ELR (cell line): ENCODE results near the gene UROC1.

ENCODE experiments used
- DNase-seq: peaks from one replicate; pipeline ENCODE4 v3.0.0-alpha.2; 2015; ENCODE audit warnings: low read depth

Gene UROC1

DNA sequence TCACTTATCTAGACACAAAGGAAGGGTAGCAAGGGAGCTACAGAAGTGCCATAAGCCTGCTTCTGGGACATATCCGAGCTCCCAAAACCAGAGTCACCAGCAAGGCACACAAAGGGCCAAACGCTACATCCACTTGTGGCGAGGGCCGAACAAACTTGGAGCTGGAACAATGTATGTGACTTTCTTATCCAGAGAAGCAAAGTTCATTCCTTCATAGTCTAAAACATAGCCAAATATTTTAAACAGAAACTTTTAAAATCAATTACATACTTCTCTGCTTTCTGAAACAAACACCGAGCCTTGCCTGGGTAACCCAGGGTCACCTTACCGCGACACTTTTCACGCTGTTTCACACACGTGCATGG is 57.8 kb downstream of the UROC1 start:
- no peak for DNase-seq

- no peak for DNase-seq
Observed at GRCh38 chr3:126459111-126459762, 58.3 kb downstream of the UROC1 start.

GRCh38 chr3:126456766-126457388 is 60.7 kb downstream of the UROC1 start:
- no peak for DNase-seq

DNA sequence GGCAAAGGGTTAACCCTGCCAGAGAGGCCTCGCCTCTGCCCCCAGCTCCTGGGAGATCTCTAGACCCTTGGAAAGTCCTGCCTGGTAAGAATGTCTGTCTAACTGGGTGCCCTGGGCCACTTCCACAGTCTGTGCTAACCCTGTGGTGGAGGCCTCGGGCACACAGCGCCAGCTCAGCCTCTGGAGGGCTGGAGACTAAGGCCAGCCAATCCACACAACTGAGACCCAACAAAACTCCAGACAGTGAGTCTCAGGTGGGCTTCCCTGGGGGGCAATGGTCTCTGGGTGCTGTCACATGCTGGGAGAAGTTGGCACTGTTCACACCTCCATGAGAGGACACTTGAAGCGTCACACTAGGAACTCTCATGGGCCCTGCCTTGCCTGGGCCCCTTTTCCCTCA is 61.4 kb downstream of the UROC1 start:
- no peak for DNase-seq

- no peak for DNase-seq
Observed at GRCh38 chr3:126454437-126455198, 63.0 kb downstream of the UROC1 start.

- DNase-seq = no peak
Observed at GRCh38 chr3:126454025-126454424, 63.5 kb downstream of the UROC1 start.

DNA sequence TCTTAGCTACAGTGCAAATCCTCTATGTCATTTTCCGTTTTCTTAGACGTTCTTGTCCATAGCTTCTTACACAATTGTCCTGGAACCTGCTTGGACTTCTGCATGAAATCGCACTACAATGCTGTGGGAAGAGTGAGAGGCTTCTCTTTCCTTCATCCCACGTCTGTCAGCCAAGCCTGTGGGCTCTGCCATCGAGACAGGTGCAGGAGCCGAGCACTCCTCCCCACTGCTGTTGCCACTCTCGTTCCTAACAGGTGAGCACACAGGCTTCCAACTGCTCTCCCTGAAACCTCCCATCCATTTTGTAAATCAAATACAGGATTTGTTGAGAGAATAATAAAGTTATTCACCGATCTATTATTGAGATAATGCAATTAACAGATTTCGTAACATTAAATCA is 65.4 kb downstream of the UROC1 start:
- no peak for DNase-seq

- DNase-seq = no peak
Observed at GRCh38 chr3:126451511-126451910, 66.1 kb downstream of the UROC1 start.

GRCh38 chr3:126450744-126451143 is 66.8 kb downstream of the UROC1 start:
- no peak for DNase-seq

DNA sequence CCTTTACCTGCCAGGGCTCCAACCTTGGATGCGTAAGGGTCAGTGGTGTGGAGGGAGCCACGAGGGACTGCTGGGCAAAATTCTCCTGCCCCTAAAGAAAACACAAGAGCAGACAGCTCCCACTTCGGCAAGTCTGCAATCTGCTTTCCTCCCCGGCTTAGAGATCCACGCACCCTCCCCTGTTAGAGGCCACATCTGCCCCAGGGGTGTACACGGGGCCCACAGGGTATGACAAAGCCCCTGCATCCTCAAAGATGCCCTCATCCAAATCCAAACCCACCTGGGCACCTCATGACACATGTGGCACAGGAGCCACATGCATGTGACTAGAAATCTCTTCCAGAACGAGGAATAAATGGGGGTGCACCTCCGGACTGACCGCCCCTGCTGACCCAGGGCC is 67.4 kb downstream of the UROC1 start:
- no peak for DNase-seq

DNA sequence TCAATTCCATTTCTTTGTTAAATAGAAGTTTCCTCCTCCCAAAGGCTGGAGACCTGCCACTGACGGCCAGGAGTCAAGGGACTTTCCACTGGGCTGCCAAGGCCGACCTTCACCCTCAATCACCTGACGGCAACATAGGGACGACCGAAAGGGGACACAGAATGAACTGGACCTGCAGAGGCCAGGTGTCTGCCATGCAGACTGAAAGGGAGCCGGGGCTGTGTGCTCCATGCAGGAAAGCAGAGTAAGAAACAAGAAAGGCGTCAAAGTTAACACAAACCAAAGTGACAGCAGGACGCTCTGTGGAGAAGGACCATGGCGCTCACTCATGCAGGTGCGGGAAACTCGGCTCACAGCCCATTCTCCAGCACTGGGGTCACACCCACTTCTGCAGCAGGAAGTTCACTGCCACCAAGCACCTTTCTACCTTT is 67.9 kb downstream of the UROC1 start:
- DNase-seq = no peak

GRCh38 chr3:126448893-126449180 is 68.7 kb downstream of the UROC1 start:
- DNase-seq = no peak

DNA sequence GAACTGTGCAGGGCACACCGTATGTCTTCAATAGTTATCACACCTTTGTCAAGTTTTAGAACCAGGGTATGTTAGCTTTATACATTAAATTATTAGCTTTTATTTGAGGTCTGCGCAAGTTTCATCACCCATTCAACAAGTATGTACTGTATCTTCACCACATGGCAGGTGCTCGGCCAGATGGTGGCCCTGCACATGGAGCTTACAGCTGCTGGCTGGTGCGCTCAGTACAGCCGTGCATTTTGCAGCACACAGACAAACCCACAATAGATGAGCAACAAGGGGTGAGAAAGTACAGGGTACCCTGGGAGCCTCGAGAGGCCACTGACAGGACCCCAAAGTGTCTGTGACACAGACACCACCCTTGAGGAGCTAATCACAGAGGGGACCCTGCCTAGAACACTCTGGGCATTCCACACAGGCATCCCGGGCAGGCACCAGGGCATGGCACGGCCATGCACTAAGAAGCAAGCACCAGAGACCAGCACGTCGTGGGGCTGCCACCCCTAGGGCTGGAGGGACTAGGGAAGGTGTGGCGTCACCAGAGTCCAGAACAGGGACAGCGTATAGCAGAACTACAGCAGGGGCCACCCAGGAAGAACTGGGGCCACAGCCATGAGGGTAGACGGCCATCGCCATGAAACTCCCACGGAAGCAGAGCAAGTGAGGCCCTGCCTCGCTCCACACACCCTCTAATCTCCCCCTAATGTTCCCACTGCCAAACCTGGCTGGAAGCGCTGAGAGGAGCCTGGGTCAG is 69.3 kb downstream of the UROC1 start:
- DNase-seq = no peak

DNA sequence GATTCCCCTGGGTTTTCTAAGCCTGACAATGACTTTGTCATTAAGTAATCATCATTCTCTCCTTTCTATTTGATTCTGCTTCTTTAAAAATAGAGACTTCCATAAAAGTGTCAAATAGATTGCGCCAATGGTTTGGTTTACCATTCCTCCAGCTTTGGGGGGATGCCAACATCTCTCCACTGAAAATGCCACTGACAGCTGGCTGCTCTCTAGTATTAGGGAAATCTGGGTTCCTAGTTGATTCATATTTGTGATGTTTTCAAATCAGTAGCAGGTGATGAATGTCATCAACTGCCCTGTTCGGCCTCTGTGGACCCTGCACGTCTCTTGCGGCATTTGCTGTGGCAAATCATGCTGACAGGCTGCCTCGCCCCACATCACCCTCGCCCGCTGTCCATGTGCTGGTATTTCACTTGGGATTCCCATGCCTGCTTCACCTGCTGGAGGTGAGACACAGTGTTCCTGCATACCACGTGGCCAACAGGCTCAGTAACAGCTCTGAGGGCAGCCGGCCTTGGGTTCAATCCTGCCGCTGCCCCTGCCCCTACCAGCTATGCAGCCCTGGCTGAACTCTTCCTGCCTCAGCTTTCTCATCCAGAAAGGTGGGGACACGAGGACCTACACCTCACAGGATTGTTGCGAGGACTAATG is 70.0 kb downstream of the UROC1 start:
- no peak for DNase-seq

DNA sequence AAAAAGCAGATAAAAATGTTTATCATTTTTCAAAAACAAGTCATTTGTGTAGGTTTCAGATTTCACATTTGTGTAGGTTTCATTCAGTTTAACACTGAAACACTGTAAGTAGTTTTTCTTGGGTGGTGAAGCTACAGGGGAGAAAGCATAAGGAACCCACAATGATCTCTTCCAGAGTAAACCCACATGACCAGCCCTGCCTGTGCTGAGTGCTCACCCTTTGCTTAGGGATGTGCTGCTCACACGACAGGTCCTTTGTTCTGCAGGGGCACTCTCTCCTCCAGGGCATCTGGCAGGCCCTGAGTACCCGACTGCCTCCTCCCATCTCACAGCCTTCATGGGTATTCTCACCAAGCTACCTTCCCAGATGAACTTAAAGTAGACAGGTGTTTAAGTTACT is 70.8 kb downstream of the UROC1 start:
- no peak for DNase-seq

DNA sequence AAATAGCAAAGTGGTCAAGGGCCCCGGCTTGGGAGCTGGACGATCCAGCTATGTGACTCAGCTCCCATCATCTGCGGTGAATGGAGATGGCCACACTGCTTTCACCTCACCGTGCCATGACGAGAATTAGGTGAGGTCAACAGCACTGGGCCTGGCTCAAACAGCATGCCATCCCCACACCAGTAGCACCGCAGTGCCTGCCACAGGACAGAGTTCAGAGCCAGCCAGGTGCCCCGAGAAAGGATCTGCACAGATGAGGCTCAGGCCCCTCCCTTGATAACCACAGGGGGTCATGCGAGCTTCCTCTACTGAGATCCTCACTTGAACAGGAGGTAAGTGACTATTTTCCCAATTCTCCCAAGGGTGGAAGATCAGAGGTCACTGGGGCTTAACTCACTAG is 71.3 kb downstream of the UROC1 start:
- no peak for DNase-seq

GRCh38 chr3:126445506-126445905 is 72.1 kb downstream of the UROC1 start:
- DNase-seq = no peak

DNA sequence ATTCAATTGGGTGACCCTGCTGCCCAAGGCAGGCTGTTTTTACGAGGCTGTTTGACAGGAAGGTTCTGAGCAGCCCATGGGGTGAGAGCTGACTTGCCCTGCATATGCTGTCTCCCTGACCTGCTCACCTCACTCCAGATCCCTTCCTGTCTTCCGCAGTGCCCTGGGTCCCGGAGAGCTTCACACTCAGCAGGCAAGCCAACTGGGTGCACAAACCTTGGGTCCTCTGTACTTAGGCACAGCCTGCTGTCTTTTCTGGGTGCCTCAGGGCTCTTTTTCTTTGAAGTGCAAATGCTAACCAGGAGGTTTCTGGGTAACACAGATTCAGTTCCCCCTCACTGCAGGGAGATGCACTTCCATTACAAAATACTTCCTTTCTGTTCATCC is 74.7 kb downstream of the UROC1 start:
- DNase-seq = no peak

GRCh38 chr3:126442094-126442855 is 75.3 kb downstream of the UROC1 start:
- DNase-seq = no peak

GRCh38 chr3:126441256-126441880 is 76.2 kb downstream of the UROC1 start:
- no peak for DNase-seq

DNA sequence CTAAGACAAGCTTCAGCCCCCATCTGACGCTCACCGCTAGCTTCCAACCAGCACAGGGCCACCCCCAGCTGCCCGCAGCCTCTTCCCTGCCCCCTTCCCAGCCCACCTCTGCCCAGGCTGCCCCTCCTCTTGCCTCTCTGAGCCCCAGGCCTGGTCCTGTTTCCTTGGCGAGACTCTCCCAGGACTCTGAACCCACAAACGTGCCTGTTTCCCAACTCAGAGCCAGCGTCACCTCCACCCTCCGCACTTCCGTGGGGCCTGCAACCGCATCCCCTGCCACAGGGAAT is 76.9 kb downstream of the UROC1 start:
- DNase-seq = no peak
